A673 (cell line): Measurements from ENCODE around the gene GPATCH2L. TPM values are rescaled to one million over a fixed set of nuclear protein-coding genes. Genes with fewer than 3 reads are reported as not detected.

Experiments used
- BruUV-seq: library from RNA; stranded (reverse); fragments of 400-500 nt; replicated peaks from 2 replicates; lab custom pipeline; 2021; lab: Mats Ljungman, UMichigan
- CTCF ChIA-PET: fragments of 300-600 bp; sonication (Branson Sonifier 250); formaldehyde crosslinking; loops from one replicate; lab custom pipeline; 2022; ENCODE audit warnings: antibody characterized with exemption; lab: Charles Lee
- POLR2A ChIA-PET: fragments of 300-600 bp; sonication (Branson Sonifier 250); formaldehyde crosslinking; loops from one replicate; lab custom pipeline; 2022; ENCODE audit warnings: antibody characterized with exemption; ENCODE audit not compliant: low non-redundant PET; lab: Charles Lee
- DNase-seq: peaks from one replicate; pipeline ENCODE4 v3.0.0-alpha.2; 2015; ENCODE audit warnings: low spot score
- H3K27ac ChIP-seq: fragments of 200-600 bp; sonication (generic); 2 replicates; pipeline ENCODE4 v1.5.1; 2016; ENCODE audit warnings: mixed run types, low read depth, mild to moderate bottlenecking, mixed read lengths, antibody characterized with exemption, low read length; ENCODE audit not compliant: poor library complexity, severe bottlenecking
- H3K27me3 ChIP-seq: fragments of 200-600 bp; sonication (generic); replicated peaks from 2 replicates; pipeline ENCODE4 v1.6.1; 2017; ENCODE audit warnings: mixed run types, low read depth, mild to moderate bottlenecking, mixed read lengths, antibody characterized with exemption, low read length; ENCODE audit not compliant: insufficient read depth, poor library complexity
- H3K36me3 ChIP-seq: fragments of 200-600 bp; sonication (generic); 2 replicates; pipeline ENCODE4 v1.6.1; 2016; ENCODE audit warnings: mixed run types, mild to moderate bottlenecking, mixed read lengths, antibody characterized with exemption, low read length; ENCODE audit not compliant: insufficient read depth, poor library complexity, severe bottlenecking
- H3K4me1 ChIP-seq: fragments of 200-600 bp; sonication (generic); 2 replicates; pipeline ENCODE4 v1.6.1; 2017; ENCODE audit warnings: mixed run types, mild to moderate bottlenecking, mixed read lengths, antibody characterized with exemption, low read length; ENCODE audit not compliant: insufficient read depth, poor library complexity, severe bottlenecking
- H3K4me3 ChIP-seq: fragments of 200-600 bp; sonication (generic); 2 replicates; pipeline ENCODE4 v1.5.1; 2016; ENCODE audit warnings: low read depth, mixed run types, mild to moderate bottlenecking, mixed read lengths, low read length; ENCODE audit not compliant: poor library complexity, severe bottlenecking
- H3K9me3 ChIP-seq: fragments of 200-600 bp; sonication (generic); 2 replicates; pipeline ENCODE4 v1.6.1; 2016; ENCODE audit warnings: mixed run types, low read depth, mild to moderate bottlenecking, mixed read lengths, antibody characterized with exemption, low read length; ENCODE audit not compliant: poor library complexity, severe bottlenecking
- EZH2 ChIP-seq: fragments of 200-600 bp; sonication (generic); IDR thresholded peaks from 2 replicates; pipeline ENCODE4 v1.6.1; 2017; ENCODE audit warnings: borderline replicate concordance, low read depth, mild to moderate bottlenecking, mixed read lengths, antibody characterized with exemption, low read length; ENCODE audit not compliant: poor library complexity, severe bottlenecking
- intact Hi-C: fragments of 100-400 bp; cut with micrococcal nuclease; formaldehyde crosslinking; loops from one replicate; pipeline ENCODE4 v1.10.0; 2022; ENCODE audit not compliant: unreplicated experiment
- total RNA-seq: library from RNA; stranded (reverse); gene quantifications from 2 replicates; pipeline ENCODE4 v1.2.3, GENCODE V29; 2021
- TF ChIP-seq, protein P1 (sequence below): fragments of 300-800, 200-600 bp; sonication (generic); conservative IDR thresholded peaks from 2 replicates; pipeline ENCODE4 v1.5.1; 2017; ENCODE audit warnings: low read depth, mild to moderate bottlenecking, antibody characterized with exemption, low read length, moderate library complexity, mixed read lengths

The GPATCH2L gene
- total RNA-seq, 1 experiment from 2014 or later, result 60.3 TPM

DNA sequence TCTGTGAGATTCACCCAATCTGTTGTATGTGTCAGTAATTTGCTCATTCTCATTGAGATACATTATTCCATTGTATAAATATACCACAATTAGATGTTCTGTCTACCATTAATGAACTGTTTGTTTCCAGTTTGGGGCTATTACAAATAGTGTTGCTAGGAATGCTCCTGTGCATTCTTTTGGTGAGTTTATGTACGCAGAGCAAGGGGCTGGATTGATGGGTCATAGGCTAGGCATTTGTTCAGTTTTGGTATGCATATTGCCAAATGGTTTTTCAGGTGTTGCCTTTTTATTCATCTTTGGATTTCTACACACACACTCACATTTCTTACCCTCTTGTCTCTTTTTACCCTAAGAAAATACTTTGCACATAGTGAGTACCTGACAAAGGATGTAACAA is 93.4 kb downstream of the GPATCH2L start:
- DNase-seq, result no peak
- no TSS peak for BruUV-seq
- no peaks in the 10 kb centered on the region for H3K4me1 ChIP-seq
- no peaks in the 10 kb centered on the region for H3K27me3 ChIP-seq
- intact Hi-C loops, result no loop called here
- POLR2A ChIA-PET, result no interaction called here
- no peak for TF ChIP-seq EZH2
- TF ChIP-seq, protein P1, sequence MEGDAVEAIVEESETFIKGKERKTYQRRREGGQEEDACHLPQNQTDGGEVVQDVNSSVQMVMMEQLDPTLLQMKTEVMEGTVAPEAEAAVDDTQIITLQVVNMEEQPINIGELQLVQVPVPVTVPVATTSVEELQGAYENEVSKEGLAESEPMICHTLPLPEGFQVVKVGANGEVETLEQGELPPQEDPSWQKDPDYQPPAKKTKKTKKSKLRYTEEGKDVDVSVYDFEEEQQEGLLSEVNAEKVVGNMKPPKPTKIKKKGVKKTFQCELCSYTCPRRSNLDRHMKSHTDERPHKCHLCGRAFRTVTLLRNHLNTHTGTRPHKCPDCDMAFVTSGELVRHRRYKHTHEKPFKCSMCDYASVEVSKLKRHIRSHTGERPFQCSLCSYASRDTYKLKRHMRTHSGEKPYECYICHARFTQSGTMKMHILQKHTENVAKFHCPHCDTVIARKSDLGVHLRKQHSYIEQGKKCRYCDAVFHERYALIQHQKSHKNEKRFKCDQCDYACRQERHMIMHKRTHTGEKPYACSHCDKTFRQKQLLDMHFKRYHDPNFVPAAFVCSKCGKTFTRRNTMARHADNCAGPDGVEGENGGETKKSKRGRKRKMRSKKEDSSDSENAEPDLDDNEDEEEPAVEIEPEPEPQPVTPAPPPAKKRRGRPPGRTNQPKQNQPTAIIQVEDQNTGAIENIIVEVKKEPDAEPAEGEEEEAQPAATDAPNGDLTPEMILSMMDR, result no peak
- H3K27ac ChIP-seq, result no peak overlapping the region
- no peaks in the 10 kb centered on the region for H3K9me3 ChIP-seq
- H3K4me3 ChIP-seq, result no peak overlapping the region
- H3K36me3 ChIP-seq, result no peaks in the 10 kb centered on the region
- CTCF ChIA-PET, result no interaction called here

DNA sequence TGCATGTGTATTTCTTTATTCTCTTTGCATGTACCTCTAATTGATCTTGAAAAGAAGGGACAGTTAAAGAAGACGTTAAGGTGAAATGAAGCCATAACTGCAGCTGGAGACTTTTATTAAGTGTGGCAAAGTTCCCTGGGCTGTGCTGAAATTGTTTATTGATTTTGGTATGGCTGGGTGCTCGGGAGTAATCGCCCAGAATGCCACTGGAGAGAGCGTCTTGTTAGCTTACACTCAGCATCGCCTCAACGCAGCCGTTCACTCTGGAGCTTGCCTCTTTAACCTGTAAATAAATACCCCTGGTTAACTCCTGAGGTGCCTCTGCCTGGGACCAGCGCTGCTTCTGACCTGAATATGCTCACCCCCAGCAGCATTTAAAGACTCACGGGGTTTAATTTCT is 98.6 kb downstream of the GPATCH2L start:
- Histone ChIP-seq H3K36me3 (no peaks in the 10 kb centered on the region), H3K27me3 (peaks cover 27% of the 10 kb centered on the region), H3K4me1 (no peaks in the 10 kb centered on the region), H3K4me3 (no peak overlapping the region), H3K9me3 (no peaks in the 10 kb centered on the region), H3K27ac (no peak overlapping the region)
- ChIA-PET CTCF (no interaction called here), POLR2A (no interaction called here)
- intact Hi-C loops, result no loop called here
- TF ChIP-seq, protein P1, result no peak
- TF ChIP-seq EZH2, result no peak
- BruUV-seq, result no TSS peak
- DNase-seq, result no peak

DNA sequence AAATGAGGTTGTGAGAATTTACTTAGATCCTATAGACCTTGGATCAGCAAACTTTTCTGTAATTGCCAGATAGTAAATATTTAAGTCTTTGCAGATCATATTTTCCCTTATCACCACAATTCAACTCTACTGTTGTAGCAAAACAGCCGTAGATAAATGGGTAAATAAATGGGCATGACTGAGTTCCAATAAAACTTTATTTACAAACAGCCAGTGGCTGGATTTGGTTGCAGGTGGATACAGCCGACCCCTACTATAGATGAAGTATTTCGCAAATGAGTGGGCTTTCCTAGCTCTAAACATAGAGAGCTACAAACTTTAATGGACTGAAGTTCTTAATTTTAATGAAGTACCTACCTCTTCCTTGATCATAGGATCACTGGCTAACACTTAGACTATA is 100.7 kb downstream of the GPATCH2L start:
- H3K36me3 ChIP-seq, result no peaks in the 10 kb centered on the region
- ChIA-PET CTCF (no interaction called here), POLR2A (interaction anchor here (0.7 kb wide), 1 partner anchor 74 kb away, joined by 20 read pairs; no protein-coding TSS in a partner anchor)
- H3K4me3 ChIP-seq, result no peak overlapping the region
- peaks cover 9% of the 10 kb centered on the region for H3K4me1 ChIP-seq
- no TSS peak for BruUV-seq
- peaks cover 27% of the 10 kb centered on the region for H3K27me3 ChIP-seq
- intact Hi-C loops, result no loop called here
- H3K27ac ChIP-seq, result no peak overlapping the region
- DNase-seq, result no peak
- TF ChIP-seq, protein P1, result no peak
- no peak for TF ChIP-seq EZH2
- H3K9me3 ChIP-seq, result no peaks in the 10 kb centered on the region
